Coronary artery (tissue), 2 donors: ENCODE results near the gene IRF8.
"Not testable (repeated sequence)": the region's sequence is repeated elsewhere in the genome, so short reads cannot be mapped to it uniquely, and the experiment has no call there.

ENCODE experiments used
- DNase-seq: peaks from one replicate; pipeline ENCODE4 v3.0.0-alpha.2; 2017; ENCODE audit warnings: low spot score
- H3K27ac ChIP-seq, 2 donors: fragments of 200-600 bp; sonication (generic); one replicate each; pipeline ENCODE4 v1.5.1; 2016 to 2019
- H3K4me3 ChIP-seq: fragments of 200-600 bp; sonication (generic); 2 replicates; pipeline ENCODE4 v1.5.1; 2016; ENCODE audit warnings: mild to moderate bottlenecking, moderate library complexity
- CTCF ChIP-seq: fragments of 200-600 bp; sonication (generic); IDR thresholded peaks from one replicate; pipeline ENCODE4 v1.5.1; 2019; ENCODE audit warnings: antibody characterized with exemption

Gene IRF8

GRCh38 chr16:85869785-85870558 lies 29.0 kb upstream of the IRF8 start:
- no peak for DNase-seq
- peak overlapping the region in 1 of 2 donors; percentile 66 for H3K27ac ChIP-seq
- TF ChIP-seq CTCF: no peak
- H3K4me3 ChIP-seq: peak overlapping the region; percentile 30

- H3K4me3 ChIP-seq: no peak overlapping the region
- H3K27ac ChIP-seq: no peak overlapping the region
- no peak for DNase-seq
- no peak for TF ChIP-seq CTCF
Observed at GRCh38 chr16:85871756-85872155, 27.2 kb upstream of the IRF8 start.

- no peak for TF ChIP-seq CTCF
- Histone ChIP-seq H3K27ac (peak overlapping the region in 1 of 2 donors; percentile 43), H3K4me3 (no peak overlapping the region)
- no peak for DNase-seq
Observed at GRCh38 chr16:85872734-85873133, 26.2 kb upstream of the IRF8 start.

GRCh38 chr16:85873153-85873552 lies 25.8 kb upstream of the IRF8 start:
- Histone ChIP-seq H3K27ac (peak overlapping the region in 1 of 2 donors; percentile 43), H3K4me3 (no peak overlapping the region)
- DNase-seq: no peak
- no peak for TF ChIP-seq CTCF

- not testable (repeated sequence) for H3K4me3 ChIP-seq, DNase-seq
Observed at GRCh38 chr16:85874031-85874430, 24.9 kb upstream of the IRF8 start.

GRCh38 chr16:85878407-85878806 lies 20.6 kb upstream of the IRF8 start:
- no peak overlapping the region for H3K27ac ChIP-seq
- TF ChIP-seq CTCF: no peak
- H3K4me3 ChIP-seq: no peak overlapping the region
- DNase-seq: no peak

More at GRCh38 chr16:85874031-85874430, 24.9 kb upstream of the IRF8 start:
- H3K27ac ChIP-seq: not testable (repeated sequence)

- Histone ChIP-seq H3K4me3 (no peak overlapping the region), H3K27ac (no peak overlapping the region)
- no peak for TF ChIP-seq CTCF
- no peak for DNase-seq
Observed at GRCh38 chr16:85878875-85879274, 20.1 kb upstream of the IRF8 start.
